Measurements from ENCODE around the gene LRP1. TPM values are rescaled to one million over a fixed set of nuclear protein-coding genes. Genes with fewer than 3 reads are reported as not detected.

LRP1 gene
- total RNA-seq, 2 experiments from 2014 or later, result 0.57 to 0.95 TPM

DNA sequence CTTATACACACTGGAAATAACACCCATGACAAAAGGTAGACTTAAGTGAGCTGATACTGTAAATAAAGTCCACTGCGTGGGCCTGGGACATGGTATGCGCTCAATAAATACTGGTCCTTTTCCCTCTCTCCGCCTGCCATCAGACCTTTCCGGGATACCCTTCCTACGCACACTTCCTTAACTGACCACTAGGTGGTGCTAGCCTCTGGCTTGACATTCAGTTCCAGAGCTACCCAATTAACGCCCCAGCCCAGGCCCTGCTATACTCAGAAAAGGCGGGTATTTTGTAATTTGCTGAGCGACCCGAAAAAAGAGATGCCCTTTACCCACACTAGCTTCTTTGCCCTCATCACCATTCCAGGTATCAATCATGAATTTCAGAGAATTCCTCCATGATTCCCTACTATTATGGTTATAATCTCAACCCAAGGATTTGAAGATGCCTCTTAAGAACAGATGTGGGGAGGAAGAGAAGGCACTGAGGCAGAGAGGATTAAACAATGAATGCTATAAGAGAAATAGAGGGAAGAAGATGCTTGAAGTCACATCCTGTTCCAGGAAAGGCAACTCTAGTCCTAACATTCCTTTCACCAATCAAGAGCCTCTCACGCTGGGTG lies 3.9 kb upstream of the LRP1 start:
- CTCF ChIA-PET, result interaction anchor here (0.6 to 9.8 kb wide), 29 partner anchors 8 to 142 kb away, joined by 3 to 105 read pairs (median 4); partner anchors contain the start of gene STAT6
- POLR2A ChIA-PET, result interaction anchor here (1.5 kb wide), 1 partner anchor 12 kb away, joined by 3 read pairs; no protein-coding TSS in a partner anchor

DNA sequence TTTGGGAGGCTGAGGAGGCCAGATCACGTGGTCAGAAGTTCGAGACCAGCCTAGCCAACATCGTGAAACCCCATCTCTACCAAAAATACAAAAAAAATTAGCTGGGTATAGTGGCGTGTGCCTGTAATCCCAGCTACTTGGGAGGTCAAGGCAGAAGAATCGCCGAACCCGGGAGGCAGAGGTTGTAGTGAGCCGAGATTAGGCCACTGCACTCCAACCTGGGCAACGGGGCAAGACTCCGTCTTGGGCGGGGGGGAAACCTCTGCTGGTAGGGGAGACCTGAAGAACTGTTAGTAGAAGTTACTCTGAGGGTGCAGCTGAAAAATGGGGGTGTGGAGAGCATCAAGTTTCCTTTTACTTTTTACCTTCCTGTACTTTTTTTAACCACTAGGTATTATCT lies 2.2 kb upstream of the LRP1 start:
- POLR2A ChIA-PET, result no interaction called here
- CTCF ChIA-PET, result interaction anchor here (8.0 to 9.8 kb wide), 3 partner anchors 15 to 58 kb away, joined by 79 to 105 read pairs (median 83); partner anchors contain the start of gene STAT6

DNA sequence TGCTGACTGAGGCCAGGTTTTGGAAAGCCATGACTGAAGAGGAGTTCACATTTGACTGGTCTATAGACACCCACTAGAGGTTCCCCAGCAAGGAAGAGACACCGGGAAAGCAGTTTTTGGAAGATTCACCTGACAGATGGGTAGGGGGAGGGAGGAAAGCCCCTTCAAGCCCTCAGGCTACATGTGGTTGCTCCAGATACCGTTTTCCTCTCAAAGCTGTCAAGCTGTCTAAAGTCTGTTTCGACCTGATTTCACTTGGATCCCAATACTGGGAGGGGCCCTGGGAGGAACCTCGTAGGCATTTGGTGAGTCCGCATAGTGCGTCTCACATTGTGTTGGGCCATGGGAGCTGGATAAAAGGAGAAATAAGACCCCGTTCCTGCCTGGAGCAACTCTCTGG lies 1.7 kb upstream of the LRP1 start:
- POLR2A ChIA-PET, result interaction anchor here (2.5 kb wide), 1 partner anchor 15 kb away, joined by 20 read pairs; the partner anchor contains the start of gene STAT6
- CTCF ChIA-PET, result interaction anchor here (1.4 to 9.8 kb wide), 5 partner anchors 16 to 98 kb away, joined by 3 to 105 read pairs (median 79); partner anchors contain the start of gene STAT6

DNA sequence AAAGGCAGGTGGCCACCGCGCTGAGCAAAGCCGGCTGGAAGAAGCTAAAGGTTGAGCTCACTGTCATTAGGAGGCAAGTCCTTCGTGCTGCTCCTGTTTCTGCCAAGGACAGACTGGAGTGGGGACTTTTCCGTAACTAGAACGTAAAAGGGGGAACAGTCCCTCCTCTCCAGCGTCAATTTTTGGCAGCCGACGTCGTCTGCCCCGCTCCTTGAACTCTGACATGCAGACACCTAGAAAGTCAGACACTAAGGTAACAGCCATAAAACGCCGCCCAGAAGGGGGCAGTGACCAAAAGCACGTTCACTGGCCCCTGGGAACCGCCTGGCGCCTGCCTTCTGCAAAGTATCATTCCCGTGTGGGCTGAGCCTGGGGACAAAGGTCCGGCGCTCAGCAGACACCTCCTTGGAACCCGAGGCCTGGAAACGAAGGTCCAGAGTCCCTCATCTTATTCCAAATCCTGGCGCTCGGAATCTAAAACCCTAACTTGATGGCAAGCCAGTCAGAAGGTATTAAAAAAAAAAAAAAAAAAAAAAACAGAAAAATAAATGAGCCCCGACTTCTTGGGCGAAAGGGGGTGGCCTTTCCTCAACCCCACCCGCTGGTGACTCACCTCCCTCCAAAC lies 1.1 kb upstream of the LRP1 start:
- ChIA-PET CTCF (interaction anchor here (1.0 to 9.8 kb wide), 9 partner anchors 11 to 98 kb away, joined by 3 to 105 read pairs (median 4); partner anchors contain the start of gene STAT6), POLR2A (interaction anchor here (1.1 to 2.5 kb wide), 2 partner anchors 16 to 43 kb away, joined by 3 to 20 read pairs; partner anchors contain the start of gene STAT6)

DNA sequence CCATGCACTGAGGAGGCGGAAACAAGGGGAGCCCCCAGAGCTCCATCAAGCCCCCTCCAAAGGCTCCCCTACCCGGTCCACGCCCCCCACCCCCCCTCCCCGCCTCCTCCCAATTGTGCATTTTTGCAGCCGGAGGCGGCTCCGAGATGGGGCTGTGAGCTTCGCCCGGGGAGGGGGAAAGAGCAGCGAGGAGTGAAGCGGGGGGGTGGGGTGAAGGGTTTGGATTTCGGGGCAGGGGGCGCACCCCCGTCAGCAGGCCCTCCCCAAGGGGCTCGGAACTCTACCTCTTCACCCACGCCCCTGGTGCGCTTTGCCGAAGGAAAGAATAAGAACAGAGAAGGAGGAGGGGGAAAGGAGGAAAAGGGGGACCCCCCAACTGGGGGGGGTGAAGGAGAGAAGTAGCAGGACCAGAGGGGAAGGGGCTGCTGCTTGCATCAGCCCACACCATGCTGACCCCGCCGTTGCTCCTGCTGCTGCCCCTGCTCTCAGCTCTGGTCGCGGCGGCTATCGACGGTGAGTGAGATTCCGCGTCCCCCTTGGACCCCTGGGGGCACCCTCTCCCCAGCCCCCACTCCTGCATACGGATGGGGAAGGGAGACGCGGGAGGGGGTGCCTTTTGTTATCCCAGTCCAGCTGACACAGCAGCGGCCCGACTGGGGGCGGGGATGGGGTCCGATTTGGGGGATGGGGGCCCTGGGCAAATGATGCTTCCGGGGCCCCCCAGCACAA lies 400 bp downstream of the LRP1 start:
- POLR2A ChIA-PET, result interaction anchor here (2.5 kb wide), 1 partner anchor 17 kb away, joined by 20 read pairs; the partner anchor contains the start of gene STAT6
- CTCF ChIA-PET, result interaction anchor here (0.6 to 9.8 kb wide), 10 partner anchors 9 to 112 kb away, joined by 3 to 105 read pairs (median 4); partner anchors contain the start of genes SHMT2 and STAT6

DNA sequence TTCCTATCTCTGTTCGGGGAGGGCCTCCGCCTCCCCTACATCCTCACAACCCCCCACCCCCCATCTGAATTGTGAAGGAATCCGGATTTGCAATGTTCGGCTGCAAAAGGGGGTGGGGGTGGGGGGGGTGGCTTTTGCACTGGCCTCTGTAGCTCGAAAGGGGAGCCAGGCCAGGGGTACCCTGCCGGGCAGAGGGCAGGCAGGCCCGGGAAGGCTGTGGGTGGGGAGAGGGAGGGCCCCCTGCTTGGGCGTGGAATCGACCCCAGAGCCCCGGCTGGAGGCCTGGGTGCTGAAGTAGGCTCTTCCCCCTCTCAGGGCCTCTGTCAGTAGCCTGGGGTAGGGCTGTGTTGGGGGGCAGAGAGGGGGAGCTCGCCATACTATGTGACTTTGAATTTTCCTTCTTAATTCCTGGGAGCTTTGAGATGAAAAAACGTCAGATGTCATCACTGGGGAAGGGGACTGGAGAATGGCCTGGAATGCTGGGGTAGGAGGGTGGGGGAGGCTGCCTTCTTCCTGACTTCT lies 1.1 kb downstream of the LRP1 start:
- POLR2A ChIA-PET, result no interaction called here
- CTCF ChIA-PET, result interaction anchor here (1.6 to 9.8 kb wide), 4 partner anchors 19 to 85 kb away, joined by 3 to 83 read pairs (median 46); partner anchors contain the start of gene STAT6

DNA sequence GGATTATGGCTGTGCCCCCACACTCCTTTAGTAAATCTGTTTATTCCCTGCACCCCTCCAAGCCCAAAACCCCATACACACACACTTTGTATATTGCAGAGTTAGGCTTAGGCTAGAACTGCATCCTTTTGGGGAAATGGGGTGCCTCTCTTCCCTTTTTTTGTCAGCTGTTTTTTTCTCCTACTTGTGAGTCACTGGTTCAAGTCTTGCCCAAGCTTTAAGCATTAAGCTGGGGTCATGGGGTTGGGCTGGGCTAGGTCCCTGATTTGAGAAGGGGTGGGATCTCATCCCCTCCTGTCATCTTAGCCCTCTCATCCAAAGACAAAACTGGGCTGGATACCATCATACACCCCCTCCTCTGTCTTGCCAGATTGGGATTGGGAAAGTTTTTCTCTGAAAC lies 1.6 kb downstream of the LRP1 start:
- POLR2A ChIA-PET, result no interaction called here
- CTCF ChIA-PET, result interaction anchor here (1.6 to 9.8 kb wide), 4 partner anchors 19 to 85 kb away, joined by 3 to 83 read pairs (median 46); partner anchors contain the start of gene STAT6

DNA sequence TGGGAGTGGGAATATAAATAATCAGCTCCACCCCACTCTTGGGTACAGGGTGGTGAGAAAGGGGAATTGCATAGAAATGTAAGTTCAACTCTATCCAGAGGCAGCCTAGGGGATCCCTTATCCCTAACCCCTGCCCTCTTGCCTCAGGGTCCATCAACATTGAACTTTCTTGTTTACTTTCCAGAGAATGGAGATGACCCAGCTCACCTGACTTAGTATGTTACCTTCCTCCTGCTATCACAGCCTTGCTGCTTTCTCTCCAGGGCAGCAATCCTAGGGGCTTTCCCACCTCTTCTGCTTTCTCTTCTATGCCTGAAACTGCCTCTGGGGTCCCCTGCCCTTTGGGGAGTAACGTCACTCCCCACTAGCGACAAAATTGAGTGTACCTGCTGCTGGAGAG lies 2.7 kb downstream of the LRP1 start:
- ChIA-PET CTCF (interaction anchor here (3.0 to 9.8 kb wide), 2 partner anchors 44 to 52 kb away, joined by 13 to 79 read pairs; no protein-coding TSS in a partner anchor), POLR2A (no interaction called here)

DNA sequence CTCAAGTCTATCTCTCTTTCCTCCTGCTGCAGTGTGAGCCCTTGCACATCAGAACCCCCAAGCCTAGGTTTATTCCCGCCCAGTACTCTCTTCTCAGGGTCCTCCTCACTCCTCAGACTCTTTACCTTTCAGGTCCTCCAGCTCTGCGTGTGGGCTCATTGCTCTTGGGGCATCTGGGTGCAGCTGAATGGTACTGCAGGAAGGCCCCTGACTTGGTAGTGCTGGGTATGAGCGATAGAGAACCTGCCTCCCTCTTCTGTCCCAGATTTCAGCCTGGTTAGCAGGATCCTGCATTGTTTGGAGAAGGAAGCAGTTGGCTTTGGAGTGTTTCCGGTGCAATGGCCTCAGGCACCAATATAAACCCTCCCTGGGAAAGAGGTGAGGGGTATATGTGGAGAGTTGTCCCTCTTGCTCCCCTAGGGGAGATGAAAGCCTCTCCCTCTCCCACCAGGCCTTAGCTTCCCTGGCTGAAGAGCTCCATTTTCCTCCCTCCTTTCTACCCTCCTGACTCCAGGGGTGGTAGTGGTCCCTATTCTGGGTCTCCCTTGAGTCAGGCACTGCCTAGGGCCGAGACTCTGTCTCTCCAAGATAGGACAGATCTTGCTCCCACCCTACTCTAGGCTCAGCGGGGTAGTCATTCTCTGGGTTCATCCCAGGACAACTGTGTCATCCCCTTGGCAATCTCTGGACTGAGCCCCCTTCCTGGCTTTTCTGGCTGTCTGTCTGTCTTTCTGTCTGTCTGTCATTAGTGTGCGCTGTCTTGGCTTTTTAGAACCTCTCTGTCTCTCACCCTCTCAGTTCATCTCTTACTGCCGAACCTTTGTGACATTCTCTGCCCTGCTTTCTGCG lies 3.8 kb downstream of the LRP1 start:
- POLR2A ChIA-PET, result no interaction called here

DNA sequence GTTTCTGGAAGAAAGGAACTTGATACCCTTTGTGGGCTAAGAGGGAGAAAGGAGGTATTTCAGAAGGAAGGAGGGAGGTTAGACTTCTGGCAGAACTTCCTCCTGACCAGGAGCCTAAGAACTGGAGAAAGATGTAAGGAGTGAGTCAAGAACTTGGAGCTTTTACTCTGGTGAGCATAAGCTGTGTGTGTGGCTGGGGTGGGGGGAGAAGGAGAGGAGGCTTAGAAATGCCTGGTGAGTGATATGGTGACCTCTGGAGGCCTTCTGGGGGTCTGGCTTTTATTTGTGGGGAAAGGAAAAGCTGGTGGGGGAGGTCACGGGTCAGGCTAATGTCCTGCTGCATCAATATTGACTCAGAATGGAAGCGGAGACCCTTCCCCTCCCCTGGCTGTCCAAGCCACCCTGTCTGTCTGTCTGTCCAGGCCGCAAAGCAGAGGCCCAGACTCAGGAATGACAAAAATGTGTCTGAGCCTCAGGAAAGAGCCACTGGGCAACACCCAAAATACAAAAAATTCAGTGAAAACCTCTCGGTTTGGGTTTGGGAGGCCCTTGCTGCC lies 4.8 kb downstream of the LRP1 start:
- CTCF ChIA-PET, result interaction anchor here (0.7 to 2.4 kb wide), 3 partner anchors 10 to 87 kb away, joined by 3 to 11 read pairs (median 3); no protein-coding TSS in a partner anchor

More for the DNA sequence above, 3.8 kb downstream of the LRP1 start:
- CTCF ChIA-PET, result interaction anchor here (0.7 to 9.8 kb wide), 4 partner anchors 9 to 86 kb away, joined by 3 to 79 read pairs (median 12); no protein-coding TSS in a partner anchor

DNA sequence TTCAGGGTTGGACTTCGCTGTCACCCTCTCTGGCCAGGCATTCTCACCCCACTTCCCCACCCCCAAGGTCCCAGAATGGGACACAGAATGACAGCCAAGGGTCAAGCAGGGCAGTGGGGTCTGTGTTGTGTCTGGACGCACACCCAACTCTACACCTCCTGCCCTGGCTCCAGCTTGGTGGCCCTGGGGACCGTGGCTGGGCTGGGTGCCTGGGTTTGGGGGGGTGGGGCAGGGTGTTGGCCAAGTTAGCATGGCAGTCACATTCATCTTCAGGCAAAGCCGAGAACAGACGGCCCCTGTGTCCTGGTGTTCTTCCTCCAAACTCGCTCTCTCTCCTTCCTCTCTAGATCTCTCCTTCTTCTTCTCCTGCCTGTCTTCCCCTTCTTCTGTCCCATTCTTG lies 5.6 kb downstream of the LRP1 start:
- CTCF ChIA-PET, result interaction anchor here (1.1 to 2.4 kb wide), 2 partner anchors 10 to 39 kb away, joined by 3 to 11 read pairs; no protein-coding TSS in a partner anchor
- POLR2A ChIA-PET, result no interaction called here

More for the DNA sequence above, 4.8 kb downstream of the LRP1 start:
- POLR2A ChIA-PET, result no interaction called here

DNA sequence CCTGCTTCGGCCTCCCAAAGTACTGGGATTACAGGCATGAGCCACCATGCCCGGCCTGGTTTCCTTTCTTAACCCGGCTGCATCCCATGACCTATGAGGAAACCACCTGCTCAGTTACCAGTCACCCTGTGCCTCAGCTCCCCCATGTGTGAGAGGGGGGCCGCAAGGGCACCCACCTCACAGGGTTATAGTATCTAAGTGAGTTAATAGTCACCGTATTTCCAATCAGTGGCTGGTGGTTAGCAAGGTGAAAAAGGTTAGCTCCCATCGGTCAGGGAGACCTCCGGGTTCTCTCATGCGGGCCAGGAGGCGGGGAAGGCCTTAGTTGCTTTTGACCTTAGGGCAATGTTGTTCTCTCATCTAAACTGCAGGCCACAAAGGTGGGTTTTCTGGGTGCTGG lies 6.7 kb downstream of the LRP1 start:
- CTCF ChIA-PET, result interaction anchor here (1.1 kb wide), 1 partner anchor 10 kb away, joined by 4 read pairs; no protein-coding TSS in a partner anchor
- POLR2A ChIA-PET, result no interaction called here

DNA sequence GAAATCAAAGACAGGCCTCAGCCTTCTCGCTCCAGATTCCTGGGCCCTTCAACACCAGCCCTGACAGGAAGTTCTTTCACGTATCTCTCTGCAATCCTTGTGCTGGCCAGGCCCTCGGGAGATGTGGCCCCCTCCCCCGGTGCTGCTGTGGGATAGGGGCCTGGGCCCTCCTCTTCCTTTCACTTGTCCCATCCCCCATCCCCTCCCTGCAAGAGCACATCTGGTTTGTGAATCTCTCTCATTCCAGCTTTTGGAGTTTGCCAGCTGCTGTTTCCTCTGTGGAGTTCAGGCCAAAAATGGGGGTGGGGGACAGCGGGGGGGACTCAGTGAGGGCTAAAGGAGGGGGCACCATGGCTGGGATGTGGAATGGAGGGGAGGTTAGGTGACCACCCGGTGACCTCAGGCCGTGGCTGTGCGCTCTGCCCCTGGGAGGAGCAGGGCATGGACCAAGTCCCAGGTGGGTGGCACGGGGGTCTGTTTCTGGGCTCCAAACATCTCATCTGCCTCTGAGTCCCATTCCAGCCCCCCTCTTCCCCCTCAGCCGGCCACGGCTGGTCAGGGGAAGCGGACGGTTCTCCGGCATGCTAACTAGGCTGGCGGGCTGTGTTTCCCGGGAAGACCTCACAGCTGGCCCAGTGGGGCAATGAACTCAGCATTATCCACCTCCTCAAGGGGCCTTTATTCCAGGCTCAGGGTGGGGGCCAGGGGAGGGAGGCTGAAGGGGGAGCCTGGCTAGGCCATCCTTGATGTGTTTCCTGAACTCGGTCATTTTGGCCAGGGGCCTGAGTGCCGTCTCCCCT lies 7.4 kb downstream of the LRP1 start:
- CTCF ChIA-PET, result interaction anchor here (1.0 to 1.5 kb wide), 3 partner anchors 11 to 40 kb away, joined by 3 to 4 read pairs (median 3); no protein-coding TSS in a partner anchor
- POLR2A ChIA-PET, result no interaction called here

DNA sequence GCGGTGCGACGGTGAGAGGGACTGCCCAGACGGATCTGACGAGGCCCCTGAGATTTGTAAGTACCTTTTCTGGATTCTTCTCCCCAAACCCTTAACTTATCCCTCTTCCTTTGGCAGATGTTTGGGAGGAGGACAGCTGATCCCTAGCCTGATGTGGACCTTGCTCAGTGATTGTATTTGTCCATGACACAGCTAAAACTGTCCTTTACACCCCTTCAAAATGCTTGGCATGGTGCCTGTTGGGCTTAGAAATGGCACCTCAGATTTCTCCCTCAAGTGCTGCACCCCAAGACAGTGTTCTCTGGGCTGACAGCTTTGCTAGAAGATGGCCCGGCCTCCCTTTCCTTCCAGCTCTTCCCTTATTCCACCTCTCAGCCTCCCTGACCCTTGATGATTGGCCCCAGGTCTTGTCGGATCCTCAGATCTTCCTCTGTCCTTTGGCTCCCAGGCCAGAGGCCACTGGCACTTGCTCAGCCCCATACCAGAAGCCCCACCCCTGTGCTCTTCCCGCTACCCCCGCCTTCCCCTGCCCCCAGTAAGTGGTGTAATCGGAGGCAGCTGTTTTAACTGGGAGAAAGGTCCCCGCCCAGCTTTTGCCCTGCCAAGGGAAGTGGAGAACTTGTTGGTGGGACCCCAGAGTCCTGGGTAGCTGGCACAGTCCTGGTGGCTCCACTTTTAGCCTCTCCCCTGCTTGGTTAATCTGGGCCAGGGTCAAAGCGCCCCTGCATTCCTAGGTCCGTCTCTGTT lies 10.4 kb downstream of the LRP1 start:
- POLR2A ChIA-PET, result no interaction called here
- CTCF ChIA-PET, result interaction anchor here (1.8 kb wide), 1 partner anchor 11 kb away, joined by 5 read pairs; the partner anchor contains the start of gene LRP1

DNA sequence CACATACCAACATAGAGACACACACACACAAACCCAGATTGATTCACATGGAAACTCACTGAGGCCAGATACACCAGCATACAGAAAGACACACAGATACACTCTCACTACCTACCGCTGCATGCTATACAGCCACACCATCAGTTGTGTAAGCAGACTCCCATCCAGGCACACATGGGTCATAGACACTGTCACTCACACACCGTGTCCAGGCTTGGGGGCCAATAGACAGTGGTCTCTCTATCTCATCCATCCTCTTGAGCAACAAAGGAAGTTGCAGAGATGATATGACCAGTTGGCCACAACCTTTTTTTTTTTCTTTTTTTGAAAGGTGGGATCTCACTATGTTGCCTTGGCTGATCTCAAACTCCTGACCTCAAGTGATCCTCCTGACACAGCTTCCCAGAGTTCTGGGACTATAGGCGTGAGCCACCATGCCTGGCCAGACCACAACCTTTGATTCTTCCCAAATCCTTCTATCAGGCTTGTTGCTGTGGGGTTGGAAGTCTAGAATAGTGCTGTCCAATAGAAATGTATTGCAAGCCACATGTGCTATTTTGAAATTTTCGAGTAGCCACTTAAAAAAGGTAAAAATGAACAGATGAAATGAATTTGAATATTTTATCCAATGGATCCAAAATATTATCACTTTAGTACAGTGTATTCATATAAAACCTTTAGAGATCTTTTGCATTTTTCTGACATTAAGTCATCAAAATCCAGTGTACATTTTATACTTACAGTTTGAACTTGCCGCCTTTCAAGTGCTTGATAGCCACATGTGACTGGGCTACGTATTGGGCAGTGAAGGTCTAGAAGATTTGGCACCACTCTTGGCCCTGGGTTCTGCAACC lies 11.7 kb downstream of the LRP1 start:
- ChIA-PET POLR2A (no interaction called here), CTCF (no interaction called here)

DNA sequence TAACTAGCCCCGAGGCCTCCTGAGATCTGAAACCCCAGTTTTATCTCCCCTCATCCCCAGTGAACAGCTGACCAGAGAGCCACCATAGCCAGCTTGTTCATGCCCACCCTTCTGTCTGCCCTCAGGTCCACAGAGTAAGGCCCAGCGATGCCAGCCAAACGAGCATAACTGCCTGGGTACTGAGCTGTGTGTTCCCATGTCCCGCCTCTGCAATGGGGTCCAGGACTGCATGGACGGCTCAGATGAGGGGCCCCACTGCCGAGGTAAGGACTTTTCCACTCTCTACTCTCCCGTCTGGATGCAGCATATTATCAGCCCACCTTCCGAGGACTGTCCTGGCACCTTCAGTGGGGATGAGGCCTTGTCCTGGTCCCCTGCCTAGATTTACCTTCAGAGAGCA lies 13.0 kb downstream of the LRP1 start:
- CTCF ChIA-PET, result no interaction called here
- POLR2A ChIA-PET, result no interaction called here

All from activated CD8-positive, alpha-beta memory T cell treated with anti-CD3 and anti-CD28 coated beads for 36 hours (primary cell).